WI38 (cell line): ENCODE measurements around the gene HIGD1B.
A peak's percentile ranks its signal among the peaks of the same experiment; 100 is the strongest.

Experiments used
- H3K4me3 ChIP-seq: 2 replicates; pipeline ENCODE4 v1.5.1; 2011; ENCODE audit warnings: low read depth, mild to moderate bottlenecking, control low read depth, low read length
- TF ChIP-seq, protein P1 (sequence below): IDR thresholded peaks from 2 replicates; pipeline ENCODE4 v1.5.1; 2012; ENCODE audit warnings: low read depth, mild to moderate bottlenecking, control low read depth, low read length

Gene HIGD1B

DNA sequence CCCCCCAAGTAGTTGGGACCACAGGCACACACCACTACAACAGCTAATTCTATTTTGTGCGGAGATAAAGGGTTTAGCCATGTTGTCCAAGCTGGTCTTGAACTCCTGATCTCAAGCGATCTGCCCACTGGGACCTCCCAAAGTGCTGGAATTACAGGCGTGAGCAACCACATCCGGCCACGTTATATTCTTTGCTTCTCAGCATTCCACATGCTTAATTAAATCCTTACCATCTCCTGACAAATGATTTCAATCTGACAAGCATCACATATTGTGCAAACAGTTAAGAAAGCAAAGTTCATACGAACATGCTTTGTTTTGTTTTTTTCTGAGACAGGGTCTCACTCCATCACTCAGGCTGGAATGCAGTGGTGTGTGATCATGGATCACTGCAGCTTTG, 18.2 kb downstream of the HIGD1B start:
- no peak overlapping the region for H3K4me3 ChIP-seq
- TF ChIP-seq, protein P1, sequence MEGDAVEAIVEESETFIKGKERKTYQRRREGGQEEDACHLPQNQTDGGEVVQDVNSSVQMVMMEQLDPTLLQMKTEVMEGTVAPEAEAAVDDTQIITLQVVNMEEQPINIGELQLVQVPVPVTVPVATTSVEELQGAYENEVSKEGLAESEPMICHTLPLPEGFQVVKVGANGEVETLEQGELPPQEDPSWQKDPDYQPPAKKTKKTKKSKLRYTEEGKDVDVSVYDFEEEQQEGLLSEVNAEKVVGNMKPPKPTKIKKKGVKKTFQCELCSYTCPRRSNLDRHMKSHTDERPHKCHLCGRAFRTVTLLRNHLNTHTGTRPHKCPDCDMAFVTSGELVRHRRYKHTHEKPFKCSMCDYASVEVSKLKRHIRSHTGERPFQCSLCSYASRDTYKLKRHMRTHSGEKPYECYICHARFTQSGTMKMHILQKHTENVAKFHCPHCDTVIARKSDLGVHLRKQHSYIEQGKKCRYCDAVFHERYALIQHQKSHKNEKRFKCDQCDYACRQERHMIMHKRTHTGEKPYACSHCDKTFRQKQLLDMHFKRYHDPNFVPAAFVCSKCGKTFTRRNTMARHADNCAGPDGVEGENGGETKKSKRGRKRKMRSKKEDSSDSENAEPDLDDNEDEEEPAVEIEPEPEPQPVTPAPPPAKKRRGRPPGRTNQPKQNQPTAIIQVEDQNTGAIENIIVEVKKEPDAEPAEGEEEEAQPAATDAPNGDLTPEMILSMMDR: no peak

DNA sequence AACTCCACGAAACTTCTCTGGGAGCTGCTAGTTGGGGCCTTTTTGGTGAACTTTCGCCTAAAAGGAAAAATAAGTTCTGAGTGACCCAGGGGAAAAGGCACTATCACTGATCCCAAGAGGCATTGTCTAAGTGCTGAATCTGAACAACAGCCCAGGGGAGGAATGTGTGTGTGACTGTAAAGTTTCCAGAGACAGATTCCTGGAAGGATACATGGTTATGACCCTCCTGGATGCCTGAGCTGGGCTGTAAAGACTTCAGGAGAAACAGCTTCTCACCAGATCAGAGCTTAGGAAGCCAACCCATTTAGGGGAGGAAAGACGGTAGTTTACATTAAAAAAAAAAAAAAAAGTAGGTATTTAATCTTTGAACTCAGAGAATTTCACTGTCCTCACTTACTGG, 20.2 kb downstream of the HIGD1B start:
- no peak overlapping the region for H3K4me3 ChIP-seq
- TF ChIP-seq, protein P1: no peak

DNA sequence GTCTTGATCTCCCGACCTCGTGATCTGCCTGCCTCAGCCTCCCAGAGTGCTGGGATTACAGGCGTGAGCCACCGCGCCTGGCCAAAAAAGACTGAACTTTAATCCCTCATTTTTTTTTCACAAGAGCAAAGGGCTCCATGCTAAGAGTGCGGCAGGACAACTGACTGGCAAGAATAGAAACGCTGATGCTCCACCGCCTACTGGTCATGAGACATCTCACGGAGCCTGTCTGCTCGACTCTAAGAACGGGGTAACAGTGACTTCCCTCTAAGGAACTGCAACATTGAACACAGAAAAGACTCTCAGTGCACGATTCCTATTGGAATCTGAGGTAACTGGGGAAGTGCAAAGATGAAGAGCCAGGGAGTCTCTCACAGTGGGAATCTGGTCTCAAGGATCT, 23.9 kb downstream of the HIGD1B start:
- TF ChIP-seq, protein P1: no peak
- no peak overlapping the region for H3K4me3 ChIP-seq

DNA sequence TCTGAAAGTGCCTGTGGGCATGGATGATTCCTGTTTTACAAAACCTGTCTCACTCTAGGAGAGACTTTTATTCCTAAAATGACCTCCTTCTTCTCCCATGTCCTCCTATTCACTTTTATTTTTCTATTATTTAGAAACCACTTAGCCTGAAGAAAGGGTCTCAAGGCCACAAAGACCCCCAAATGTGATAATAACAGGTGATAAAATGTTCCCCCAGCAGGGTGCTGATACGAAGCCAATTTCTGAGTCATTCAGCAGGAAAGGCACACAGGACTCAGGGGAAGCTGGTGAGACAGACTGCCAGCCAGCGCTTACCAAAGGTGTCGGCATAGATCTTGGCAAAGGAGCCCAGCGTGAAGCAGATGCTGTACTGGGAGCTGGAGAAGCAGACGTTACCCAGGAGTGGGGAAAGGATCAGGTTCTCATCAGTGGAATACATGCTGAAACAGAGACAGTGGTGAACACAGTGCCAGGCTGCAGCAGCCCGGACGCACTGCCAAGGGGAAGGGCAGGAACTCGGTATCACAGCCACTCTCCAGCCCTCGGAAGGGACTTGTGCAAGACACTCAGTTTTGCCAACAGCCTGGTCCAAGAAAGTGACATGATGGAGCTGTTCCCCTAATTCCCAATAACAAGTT, 24.6 kb downstream of the HIGD1B start:
- H3K4me3 ChIP-seq: no peak overlapping the region
- TF ChIP-seq, protein P1: no peak

DNA sequence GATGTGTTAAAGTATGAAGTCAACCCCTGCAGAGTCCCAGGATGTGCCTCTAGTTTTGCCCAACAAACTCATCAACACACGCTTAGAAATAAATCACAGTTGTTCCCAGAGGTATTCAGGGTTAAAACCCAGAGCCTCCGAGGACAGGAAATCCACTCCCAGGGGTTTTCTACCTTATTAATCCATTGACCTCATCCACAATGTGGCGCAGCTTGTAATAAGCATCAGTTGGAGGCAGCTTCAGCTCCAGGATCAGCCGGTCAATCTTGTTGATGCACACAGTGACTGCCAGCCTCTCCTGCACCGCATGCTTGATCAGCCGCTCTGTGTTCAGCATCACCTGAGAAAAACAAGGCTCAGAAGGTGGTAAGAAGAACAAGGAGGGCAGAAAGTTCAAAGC, 28.1 kb downstream of the HIGD1B start:
- TF ChIP-seq, protein P1: no peak
- H3K4me3 ChIP-seq: no peak overlapping the region

DNA sequence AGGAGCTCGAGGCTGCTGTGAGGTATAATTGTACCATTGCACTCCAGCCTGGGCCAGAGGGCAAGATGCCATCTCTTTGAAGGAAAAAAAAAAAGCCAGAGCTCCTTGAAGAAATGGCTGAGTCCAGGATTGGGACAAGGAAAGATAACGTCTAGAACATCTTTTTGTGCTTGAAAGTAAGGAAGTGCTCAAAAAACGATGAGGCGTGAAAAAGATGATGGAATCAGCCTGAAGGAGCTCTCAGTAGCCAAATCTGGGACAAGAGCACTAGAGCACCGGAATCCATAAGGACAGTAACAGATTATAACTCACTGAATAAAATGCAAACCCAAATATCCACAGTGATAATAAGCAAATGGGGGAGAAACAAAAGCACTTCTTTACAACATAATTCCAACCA, 29.4 kb downstream of the HIGD1B start:
- TF ChIP-seq, protein P1: no peak
- no peak overlapping the region for H3K4me3 ChIP-seq

DNA sequence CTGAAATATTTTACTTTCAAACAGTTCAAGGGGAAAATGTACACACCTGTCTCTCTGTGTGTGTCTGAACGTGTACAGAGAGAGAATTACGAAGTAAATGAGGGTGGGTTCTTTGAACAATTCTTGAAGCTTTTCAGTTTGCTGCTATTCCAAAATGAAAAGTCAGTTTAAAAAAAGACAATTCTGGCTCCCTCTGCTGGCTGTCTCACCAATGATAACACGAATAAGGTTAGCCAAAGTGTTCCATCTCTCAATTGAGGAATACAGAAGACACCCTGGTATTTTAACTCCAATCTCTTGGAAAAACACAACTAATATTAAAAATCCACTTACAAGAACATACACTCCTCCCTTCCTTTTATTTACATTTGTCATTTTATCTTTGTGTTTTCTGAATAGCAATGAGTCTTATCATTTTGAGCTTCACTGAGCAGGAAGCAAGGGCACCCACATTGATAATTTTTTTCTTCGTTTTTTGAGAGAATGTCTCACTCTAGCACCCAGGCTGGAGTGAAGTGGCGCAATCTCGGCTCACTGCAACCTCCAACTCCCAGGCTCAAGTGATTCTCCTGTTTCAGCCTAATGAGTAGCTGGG, 31.0 kb downstream of the HIGD1B start:
- H3K4me3 ChIP-seq: no peak overlapping the region
- TF ChIP-seq, protein P1: peak; percentile 35; the same call in 1 of the 2 replicates
